Osteocyte (in vitro differentiated cells): ENCODE results near the gene CCL19. TPM values are rescaled to one million over a fixed set of nuclear protein-coding genes. Genes with fewer than 3 reads are reported as not detected.

Experiments
- DNase-seq: peaks from one replicate; pipeline ENCODE4 v3.0.0; 2021; ENCODE audit warnings: mixed read lengths; ENCODE audit not compliant: unreplicated experiment; ENCODE audit errors: extremely low spot score
- H3K27ac Mint-ChIP-seq: one replicate; pipeline ENCODE4 v1.8.0; 2021; ENCODE audit warnings: mild to moderate bottlenecking, mixed read lengths; ENCODE audit not compliant: unreplicated experiment
- H3K27me3 Mint-ChIP-seq: one replicate; pipeline ENCODE4 v1.8.0; 2021; ENCODE audit warnings: mixed read lengths; ENCODE audit not compliant: unreplicated experiment
- H3K36me3 Mint-ChIP-seq: one replicate; pipeline ENCODE4 v1.8.0; 2021; ENCODE audit warnings: mixed read lengths; ENCODE audit not compliant: unreplicated experiment
- H3K4me1 Mint-ChIP-seq: one replicate; pipeline ENCODE4 v1.8.0; 2021; ENCODE audit warnings: mixed read lengths; ENCODE audit not compliant: unreplicated experiment
- H3K4me3 Mint-ChIP-seq: one replicate; pipeline ENCODE4 v1.8.0; 2021; ENCODE audit warnings: mild to moderate bottlenecking, moderate library complexity, mixed read lengths; ENCODE audit not compliant: unreplicated experiment
- H3K9me3 Mint-ChIP-seq: one replicate; pipeline ENCODE4 v1.8.0; 2021; ENCODE audit warnings: mixed read lengths; ENCODE audit not compliant: unreplicated experiment
- CTCF ChIP-seq: fragments of 200-600 bp; sonication (generic); IDR thresholded peaks from 2 replicates; pipeline ENCODE4 v1.5.0; 2021; ENCODE audit warnings: antibody characterized with exemption, mild to moderate bottlenecking, moderate library complexity
- total RNA-seq: library from RNA; stranded (reverse); gene quantifications from 2 replicates; pipeline ENCODE4 v1.2.1, GENCODE V29; 2021

Gene CCL19
- total RNA-seq, 1 donor from 2014 or later, result not detected

GRCh38 chr9:34716711-34717110 lies 25.6 kb upstream of the CCL19 start:
- peak; percentile 34 for DNase-seq

GRCh38 chr9:34715639-34716215 lies 24.7 kb upstream of the CCL19 start:
- Mint-ChIP-seq H3K36me3 (no peaks in the 10 kb centered on the region), H3K4me3 (no peak overlapping the region), H3K4me1 (no peaks in the 10 kb centered on the region), H3K9me3 (peaks cover 8% of the 10 kb centered on the region), H3K27ac (no peak overlapping the region), H3K27me3 (peaks cover 44% of the 10 kb centered on the region)
- no peak for TF ChIP-seq CTCF
- peak; percentile 73 for DNase-seq

More at GRCh38 chr9:34716711-34717110, 25.6 kb upstream of the CCL19 start:
- Mint-ChIP-seq H3K4me3 (no peak overlapping the region), H3K9me3 (peaks cover 8% of the 10 kb centered on the region), H3K36me3 (no peaks in the 10 kb centered on the region), H3K27ac (no peak overlapping the region), H3K4me1 (no peaks in the 10 kb centered on the region), H3K27me3 (peaks cover 47% of the 10 kb centered on the region)
- no peak for TF ChIP-seq CTCF

- TF ChIP-seq CTCF, result no peak
- no peak overlapping the region for H3K27ac Mint-ChIP-seq
- peaks cover 8% of the 10 kb centered on the region for H3K9me3 Mint-ChIP-seq
- no peak overlapping the region for H3K4me3 Mint-ChIP-seq
- peaks cover 44% of the 10 kb centered on the region for H3K27me3 Mint-ChIP-seq
- H3K4me1 Mint-ChIP-seq, result no peaks in the 10 kb centered on the region
- no peaks in the 10 kb centered on the region for H3K36me3 Mint-ChIP-seq
- peak; percentile 10 for DNase-seq
Observed at GRCh38 chr9:34714007-34714406, 22.9 kb upstream of the CCL19 start.

- TF ChIP-seq CTCF, result no peak
- Mint-ChIP-seq H3K27ac (no peak overlapping the region), H3K4me3 (no peak overlapping the region), H3K36me3 (no peaks in the 10 kb centered on the region), H3K9me3 (peaks cover 8% of the 10 kb centered on the region), H3K4me1 (no peaks in the 10 kb centered on the region), H3K27me3 (peaks cover 44% of the 10 kb centered on the region)
- no peak for DNase-seq
Observed at GRCh38 chr9:34712140-34712539, 21.1 kb upstream of the CCL19 start.

GRCh38 chr9:34710023-34710422 lies 18.9 kb upstream of the CCL19 start, which contains the start of gene CCL21:
CCL21 (minus strand) TSS chr9:34710136; CDS start chr9:34710066, 70 bp downstream.
- no peak within 1 kb of the TSS for H3K27ac Mint-ChIP-seq
- no peaks in the 10 kb centered on the region for H3K36me3 Mint-ChIP-seq
- H3K4me3 Mint-ChIP-seq, result no peak within 1 kb of the TSS
- no peak for DNase-seq
- no peaks in the 10 kb centered on the region for H3K4me1 Mint-ChIP-seq
- H3K9me3 Mint-ChIP-seq, result peaks cover 8% of the 10 kb centered on the region
- no peak for TF ChIP-seq CTCF
- H3K27me3 Mint-ChIP-seq, result peaks cover 49% of the 10 kb centered on the region
